GM19193 (cell line): ENCODE results near the gene BMP6.

Experiments
- POLR2A ChIP-seq: IDR thresholded peaks from 4 replicates; pipeline ENCODE4 v1.6.1; 2011; ENCODE audit not compliant: insufficient read depth, insufficient read length; ENCODE audit errors: extremely low read depth

Gene BMP6

GRCh38 chr6:7785243-7786035 lies 59.5 kb downstream of the BMP6 start:
- TF ChIP-seq POLR2A: no peak

- no peak for TF ChIP-seq POLR2A
Measured at GRCh38 chr6:7786214-7786661, 60.3 kb downstream of the BMP6 start.

GRCh38 chr6:7787137-7787608 lies 61.3 kb downstream of the BMP6 start:
- no peak for TF ChIP-seq POLR2A

- no peak for TF ChIP-seq POLR2A
Measured at GRCh38 chr6:7787731-7788130, 61.8 kb downstream of the BMP6 start.

DNA sequence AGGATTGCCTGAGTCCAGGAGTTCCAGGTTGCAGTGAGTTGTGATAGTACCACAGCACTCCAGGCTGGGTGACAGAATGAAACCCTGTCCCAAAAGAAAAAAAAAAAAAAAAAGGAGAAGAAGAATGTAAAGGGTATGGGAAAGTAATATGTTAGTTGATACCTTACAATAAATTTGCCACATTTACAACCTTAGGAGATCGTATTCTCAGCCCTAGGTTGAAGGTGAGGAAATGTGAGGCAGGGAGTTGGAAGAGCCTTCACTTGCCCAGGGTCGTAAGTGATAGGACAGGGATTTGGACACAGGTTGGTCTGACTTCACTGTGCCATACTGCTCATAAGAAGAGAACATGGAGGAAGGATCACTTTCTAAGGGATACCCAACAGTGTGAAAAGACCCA lies 68.6 kb downstream of the BMP6 start:
- TF ChIP-seq POLR2A: no peak

DNA sequence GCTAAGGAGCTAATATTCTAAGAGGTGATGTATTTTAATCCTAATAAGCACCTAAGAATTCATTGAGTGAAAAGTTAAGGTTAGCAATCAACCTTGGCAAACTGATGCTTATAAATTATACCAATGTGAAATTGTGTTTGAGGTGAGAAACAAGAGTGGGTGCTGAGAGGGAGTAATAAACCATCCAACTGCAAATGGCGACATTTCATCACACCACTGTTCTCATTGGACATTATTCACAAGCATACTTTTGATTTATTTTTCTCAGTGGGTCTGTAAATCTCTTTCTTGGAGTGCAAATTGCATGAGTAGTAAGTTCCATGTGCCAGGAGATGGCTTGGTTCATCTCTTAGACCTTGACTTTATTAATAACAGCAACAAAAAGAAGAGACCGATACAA lies 71.5 kb downstream of the BMP6 start:
- no peak for TF ChIP-seq POLR2A

- TF ChIP-seq POLR2A: no peak
Measured at GRCh38 chr6:7798751-7799150, 72.9 kb downstream of the BMP6 start.

GRCh38 chr6:7802662-7803061 lies 76.8 kb downstream of the BMP6 start:
- no peak for TF ChIP-seq POLR2A

GRCh38 chr6:7803214-7803613 lies 77.3 kb downstream of the BMP6 start:
- no peak for TF ChIP-seq POLR2A

DNA sequence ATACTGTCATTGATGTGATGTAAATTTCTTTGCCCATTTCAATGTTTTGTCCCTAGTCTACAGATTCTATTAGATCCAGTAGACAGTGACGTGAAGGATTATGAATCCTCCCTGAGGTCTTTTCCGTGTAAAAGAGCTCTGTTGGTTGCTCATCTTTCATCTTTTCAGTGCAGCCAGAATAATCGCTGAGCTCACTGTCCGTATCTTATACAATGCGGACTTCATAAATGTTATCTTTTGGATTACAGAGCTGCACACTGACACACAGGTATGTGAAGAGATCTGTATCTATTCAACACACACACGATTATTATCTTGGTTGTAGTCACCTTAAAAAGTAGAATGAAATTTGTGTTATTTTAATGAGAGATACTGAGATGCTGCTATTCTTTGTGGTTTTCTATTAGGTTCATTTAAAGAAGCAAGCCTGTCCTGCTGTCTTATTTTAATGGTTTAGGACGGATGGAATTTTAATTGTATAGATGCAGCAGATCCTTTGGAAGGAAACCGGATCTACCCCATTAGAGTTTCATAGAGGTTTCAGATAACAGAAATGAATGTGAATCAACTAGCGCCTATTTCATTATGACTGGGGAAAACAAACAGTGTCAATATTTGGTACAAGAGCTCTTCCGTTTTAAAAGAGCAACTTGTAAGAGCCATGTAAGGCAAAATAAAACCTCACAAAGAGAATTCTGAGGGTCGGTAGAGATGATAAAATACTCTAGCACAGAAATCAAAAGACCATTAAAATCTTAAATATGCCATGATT lies 79.4 kb downstream of the BMP6 start:
- TF ChIP-seq POLR2A: no peak

DNA sequence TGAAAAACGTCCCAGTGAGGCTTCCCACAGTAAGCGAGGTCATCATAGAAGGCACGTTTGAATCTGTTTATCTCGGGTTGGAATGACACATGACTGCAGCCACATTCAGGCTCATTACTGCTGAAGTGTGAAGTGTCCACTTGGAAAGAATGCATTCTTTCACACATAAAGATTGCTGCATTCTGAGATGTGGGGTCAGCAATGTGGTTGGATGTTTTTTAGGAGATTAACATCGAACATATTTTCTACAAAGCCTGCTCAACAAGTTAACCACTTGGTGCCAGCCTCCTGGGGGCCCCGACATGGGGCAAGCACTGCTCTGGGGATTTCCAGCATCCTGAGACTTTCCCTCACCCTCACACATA lies 79.9 kb downstream of the BMP6 start:
- no peak for TF ChIP-seq POLR2A

GRCh38 chr6:7806711-7807110 lies 80.8 kb downstream of the BMP6 start:
- no peak for TF ChIP-seq POLR2A

DNA sequence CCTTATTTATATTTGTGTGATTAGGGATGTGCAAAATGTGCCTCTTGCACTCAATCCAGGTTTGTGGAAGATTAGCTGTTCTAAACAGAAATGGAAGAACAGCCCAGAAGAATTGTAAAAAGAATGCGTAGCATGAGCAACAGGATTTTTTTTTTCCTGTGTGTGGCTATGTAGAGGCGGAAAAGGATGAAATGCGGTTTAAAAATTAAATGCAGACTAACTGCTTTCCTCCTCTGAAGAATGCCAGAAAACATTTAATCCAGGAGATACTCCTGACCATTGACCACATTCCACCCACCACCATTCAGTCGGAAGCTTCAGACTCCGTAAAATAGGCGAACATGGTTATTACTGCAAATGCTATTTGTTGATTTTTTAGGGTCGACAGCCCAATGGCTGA lies 83.4 kb downstream of the BMP6 start:
- TF ChIP-seq POLR2A: no peak

DNA sequence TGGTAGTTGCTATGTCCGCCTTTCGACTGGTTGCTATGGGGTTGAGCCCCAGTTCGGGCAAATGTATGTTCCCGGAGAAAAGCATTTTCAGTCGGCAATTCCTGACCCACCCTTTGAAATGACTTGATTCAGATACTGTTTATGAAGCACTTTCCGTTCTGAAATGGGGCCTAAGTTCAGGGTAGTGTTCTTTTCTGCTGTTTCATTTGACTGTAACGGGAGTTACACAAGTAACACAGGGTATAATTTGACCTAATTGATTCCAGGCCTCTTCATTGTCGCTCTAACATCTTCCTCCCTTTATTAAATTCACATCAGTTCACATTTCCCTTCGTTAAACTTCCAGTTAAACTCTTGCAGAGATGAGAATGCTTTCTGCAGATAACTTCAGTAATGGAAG lies 85.5 kb downstream of the BMP6 start:
- TF ChIP-seq POLR2A: no peak

DNA sequence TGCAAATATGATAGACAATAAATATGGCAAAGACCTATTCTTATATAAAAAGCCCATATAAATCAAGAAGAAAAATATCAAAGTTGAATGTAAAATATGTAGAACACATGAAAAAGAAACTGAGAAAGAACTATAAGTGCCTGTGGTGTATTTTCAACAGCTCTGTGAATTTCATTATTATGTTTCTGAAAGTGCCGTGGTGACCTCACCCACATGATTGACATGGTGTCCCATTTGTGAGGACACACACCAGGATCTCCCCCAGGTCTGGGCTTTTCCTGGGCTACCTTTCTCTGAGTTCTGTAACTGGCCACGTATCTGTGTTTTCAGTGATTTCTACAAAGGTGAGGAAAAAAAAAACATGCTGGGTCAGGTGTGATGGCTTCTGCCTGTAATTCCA lies 86.7 kb downstream of the BMP6 start:
- TF ChIP-seq POLR2A: no peak

GRCh38 chr6:7813193-7813592 lies 87.3 kb downstream of the BMP6 start:
- no peak for TF ChIP-seq POLR2A
